C4-2B (cell line): ENCODE measurements around the gene ZNF609.

ENCODE experiments used
- ZFX ChIP-seq: fragments of 450-650 bp; IDR thresholded peaks from 2 replicates; pipeline ENCODE4 v1.6.1; 2017
- TF ChIP-seq, protein P1 (sequence below): fragments of 450-650 bp; conservative IDR thresholded peaks from 2 replicates; pipeline ENCODE4 v1.5.1; 2017; ENCODE audit warnings: mild to moderate bottlenecking

DNA sequence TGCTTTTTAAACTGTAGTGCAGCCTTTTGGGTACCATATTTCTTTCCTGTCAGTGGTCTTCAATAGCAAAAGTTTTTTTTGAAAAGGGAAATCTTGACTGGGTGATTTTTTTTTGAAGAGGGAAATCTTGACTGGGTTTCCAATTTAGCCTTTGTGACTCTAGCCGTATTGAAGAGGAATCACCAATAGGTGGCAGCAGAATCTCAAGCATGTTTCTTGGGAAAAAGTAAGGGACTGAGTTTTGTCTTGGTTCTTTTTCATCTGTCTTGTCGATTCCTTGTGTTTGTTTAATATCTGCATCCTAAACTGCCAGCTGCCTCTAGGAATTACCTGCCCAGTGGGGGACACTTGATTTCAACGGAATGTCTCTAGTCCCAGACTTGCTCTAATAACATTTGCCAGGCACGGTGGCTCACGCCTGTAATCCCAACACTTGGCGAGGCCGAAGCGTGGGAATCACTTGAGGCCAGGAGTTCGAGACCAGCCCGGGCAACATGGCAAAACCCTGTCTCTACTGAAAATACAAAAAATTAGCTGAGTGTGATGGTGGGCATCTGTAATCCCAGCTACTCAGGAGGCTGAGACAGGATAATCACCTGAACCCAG, 225.9 kb downstream of the ZNF609 start:
- TF ChIP-seq ZFX = no peak
- TF ChIP-seq, protein P1, sequence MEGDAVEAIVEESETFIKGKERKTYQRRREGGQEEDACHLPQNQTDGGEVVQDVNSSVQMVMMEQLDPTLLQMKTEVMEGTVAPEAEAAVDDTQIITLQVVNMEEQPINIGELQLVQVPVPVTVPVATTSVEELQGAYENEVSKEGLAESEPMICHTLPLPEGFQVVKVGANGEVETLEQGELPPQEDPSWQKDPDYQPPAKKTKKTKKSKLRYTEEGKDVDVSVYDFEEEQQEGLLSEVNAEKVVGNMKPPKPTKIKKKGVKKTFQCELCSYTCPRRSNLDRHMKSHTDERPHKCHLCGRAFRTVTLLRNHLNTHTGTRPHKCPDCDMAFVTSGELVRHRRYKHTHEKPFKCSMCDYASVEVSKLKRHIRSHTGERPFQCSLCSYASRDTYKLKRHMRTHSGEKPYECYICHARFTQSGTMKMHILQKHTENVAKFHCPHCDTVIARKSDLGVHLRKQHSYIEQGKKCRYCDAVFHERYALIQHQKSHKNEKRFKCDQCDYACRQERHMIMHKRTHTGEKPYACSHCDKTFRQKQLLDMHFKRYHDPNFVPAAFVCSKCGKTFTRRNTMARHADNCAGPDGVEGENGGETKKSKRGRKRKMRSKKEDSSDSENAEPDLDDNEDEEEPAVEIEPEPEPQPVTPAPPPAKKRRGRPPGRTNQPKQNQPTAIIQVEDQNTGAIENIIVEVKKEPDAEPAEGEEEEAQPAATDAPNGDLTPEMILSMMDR = peak; percentile 91
